ENCODE data around the gene WEE2. TPM values are rescaled to one million over a fixed set of nuclear protein-coding genes. Genes with fewer than 3 reads are reported as not detected.

WEE2 gene
- polyA plus RNA-seq, 1 donor from 2014 or later, result 0.63 TPM

- H4K20me1 ChIP-seq (ENCODE audit: insufficient read depth), result no peaks in the 10 kb centered on the region
- peaks cover 8% of the 10 kb centered on the region for H3K36me3 ChIP-seq (ENCODE audit: insufficient read depth, low read length)
- no peak for TF ChIP-seq REST (IDR thresholded peaks at IDR 0.05; ENCODE audit: borderline replicate concordance)
- TF ChIP-seq POLR2AphosphoS5 (IDR thresholded peaks at IDR 0.05), result no peak
- no peaks in the 10 kb centered on the region for H3K79me2 ChIP-seq (replicated peaks; ENCODE audit: insufficient read depth, low read length)
- H3K27ac ChIP-seq (ENCODE audit: low read length), result no peak overlapping the region
- no peaks in the 10 kb centered on the region for H3F3A ChIP-seq (ENCODE audit: insufficient read depth, low read length, poor library complexity, severe bottlenecking)
- no peaks in the 10 kb centered on the region for H3K27me3 ChIP-seq (ENCODE audit: insufficient read depth, low read depth, low read length)
- H2AFZ ChIP-seq (ENCODE audit: low read depth, low read length), result no peak overlapping the region
- no peaks in the 10 kb centered on the region for H3K9me2 ChIP-seq (ENCODE audit: insufficient read depth, low read length)
- no peak overlapping the region for H3K4me2 ChIP-seq (ENCODE audit: low read length)
- H3K4me3 ChIP-seq (ENCODE audit: low read length), result no peak overlapping the region
- no peaks in the 10 kb centered on the region for H3K9me3 ChIP-seq (ENCODE audit: low read length)
- H3K9ac ChIP-seq (ENCODE audit: low read length), result no peak overlapping the region
Measured at GRCh38 chr7:141675436-141676215, 32.5 kb upstream of the WEE2 start.

- TF ChIP-seq POLR2AphosphoS5 (IDR thresholded peaks at IDR 0.05) (no peak), CTCF (IDR thresholded peaks at IDR 0.05; ENCODE audit: poor library complexity, severe bottlenecking) (no peak), REST (IDR thresholded peaks at IDR 0.05; ENCODE audit: borderline replicate concordance) (no peak), RAD21 (conservative IDR thresholded peaks at IDR 0.05) (no peak), EZH2 (IDR thresholded peaks at IDR 0.05; ENCODE audit: borderline replicate concordance, insufficient read depth, low read length, poor library complexity, severe bottlenecking) (no peak), EP300 (conservative IDR thresholded peaks at IDR 0.05; ENCODE audit: poor library complexity, severe bottlenecking) (no peak), MXI1 (conservative IDR thresholded peaks at IDR 0.05; ENCODE audit: poor library complexity, severe bottlenecking) (no peak)
- Histone ChIP-seq H3F3A (ENCODE audit: insufficient read depth, low read length, poor library complexity, severe bottlenecking) (no peaks in the 10 kb centered on the region), H3K79me2 (replicated peaks; ENCODE audit: insufficient read depth, low read length) (no peaks in the 10 kb centered on the region), H3K4me2 (ENCODE audit: low read length) (no peak overlapping the region), H3K9me3 (ENCODE audit: low read length) (no peaks in the 10 kb centered on the region), H3K36me3 (ENCODE audit: insufficient read depth, low read length) (peaks cover 8% of the 10 kb centered on the region), H3K9ac (ENCODE audit: low read length) (no peak overlapping the region), H3K4me3 (ENCODE audit: low read length) (no peak overlapping the region), H3K9me2 (ENCODE audit: insufficient read depth, low read length) (no peaks in the 10 kb centered on the region), H3K27me3 (ENCODE audit: insufficient read depth, low read depth, low read length) (no peaks in the 10 kb centered on the region), H4K20me1 (ENCODE audit: insufficient read depth) (no peaks in the 10 kb centered on the region), H3K27ac (ENCODE audit: low read length) (no peak overlapping the region), H2AFZ (ENCODE audit: low read depth, low read length) (no peak overlapping the region)
Measured at GRCh38 chr7:141676618-141677017, 31.5 kb upstream of the WEE2 start.
